GM19438 (cell line): ENCODE data around the gene NDUFAF3.

ENCODE experiments used
- ATAC-seq: cut with Tn5 transposase; IDR thresholded peaks from one replicate; pipeline ENCODE4 v1.9.1; 2021; ENCODE audit warnings: low read depth; ENCODE audit not compliant: unreplicated experiment

Gene NDUFAF3, protein sequence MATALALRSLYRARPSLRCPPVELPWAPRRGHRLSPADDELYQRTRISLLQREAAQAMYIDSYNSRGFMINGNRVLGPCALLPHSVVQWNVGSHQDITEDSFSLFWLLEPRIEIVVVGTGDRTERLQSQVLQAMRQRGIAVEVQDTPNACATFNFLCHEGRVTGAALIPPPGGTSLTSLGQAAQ

DNA sequence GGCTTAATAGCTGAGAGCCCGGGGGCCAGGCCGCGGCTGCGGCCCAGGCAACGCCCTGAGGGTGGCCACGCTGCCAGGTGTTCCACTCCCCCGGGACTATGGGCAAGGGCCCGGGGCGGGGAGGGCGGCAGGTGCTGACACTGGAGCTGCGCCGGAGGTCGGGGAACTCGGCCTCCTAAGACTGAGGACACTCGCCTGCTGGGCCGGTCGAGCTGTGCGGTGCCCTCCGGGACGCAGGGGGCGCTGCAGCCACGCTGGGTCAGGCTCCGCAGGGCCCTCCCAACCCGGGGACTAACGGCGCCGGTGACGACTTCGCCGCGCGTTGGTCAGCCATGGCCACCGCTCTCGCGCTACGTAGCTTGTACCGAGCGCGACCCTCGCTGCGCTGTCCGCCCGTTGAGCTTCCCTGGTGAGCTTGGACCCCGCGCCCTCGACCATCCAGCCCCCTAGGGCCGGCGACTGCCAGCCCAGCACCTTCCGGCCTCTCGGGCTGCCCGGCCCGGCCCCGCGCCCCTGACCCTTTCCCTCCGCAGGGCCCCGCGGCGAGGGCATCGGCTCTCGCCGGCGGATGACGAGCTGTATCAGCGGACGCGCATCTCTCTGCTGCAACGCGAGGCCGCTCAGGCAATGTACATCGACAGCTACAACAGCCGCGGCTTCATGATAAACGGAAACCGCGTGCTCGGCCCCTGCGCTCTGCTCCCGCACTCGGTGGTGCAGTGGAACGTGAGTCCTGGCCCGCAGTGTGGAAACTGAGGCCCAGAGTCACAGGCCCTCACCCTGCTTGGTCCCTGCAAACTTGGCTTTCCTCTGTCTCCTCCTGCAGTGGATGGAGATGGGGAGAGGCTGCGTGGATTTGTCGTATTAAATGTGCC, at the start of gene NDUFAF3:
NDUFAF3 (plus strand) TSS at position 309 of the 875 bp plus-strand sequence; CDS start at position 333, 24 bp downstream.
- peak; percentile 50 for ATAC-seq

DNA sequence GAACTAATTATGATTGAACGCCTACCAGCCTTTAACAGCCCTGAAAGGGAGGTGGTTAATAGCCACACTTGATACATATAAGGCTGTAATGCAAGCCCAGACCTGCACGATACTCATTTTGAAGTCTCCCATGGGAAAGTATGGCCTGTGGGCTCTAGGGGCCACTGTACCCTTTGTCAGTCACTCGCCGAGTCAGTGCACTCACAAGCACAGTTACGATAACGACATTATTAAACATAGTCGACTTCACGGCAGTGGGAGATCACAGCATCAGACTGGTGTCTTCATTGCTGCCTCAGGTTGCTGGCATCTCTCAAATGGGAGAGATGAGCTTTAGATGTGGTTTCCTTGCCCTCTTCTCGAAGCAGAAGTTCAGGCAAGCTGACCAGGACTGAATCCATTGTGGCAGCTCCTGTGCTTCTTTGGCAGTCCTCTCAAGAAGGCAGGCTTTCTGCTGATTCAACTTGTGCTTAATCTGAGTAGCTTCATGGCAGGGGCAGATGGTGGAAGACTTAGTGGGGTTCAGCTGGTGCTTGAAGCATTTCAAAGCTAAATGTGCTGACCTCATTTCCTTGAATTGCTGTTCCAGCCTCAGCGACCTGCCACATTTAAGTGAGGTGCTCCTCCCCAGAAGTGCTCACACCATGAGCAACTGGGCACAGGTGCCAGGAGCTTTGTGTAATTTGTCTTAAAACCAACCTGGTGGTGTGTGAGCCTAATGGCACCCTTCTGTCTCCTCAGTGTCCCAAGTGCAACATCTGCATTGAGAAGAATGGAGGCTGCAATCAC, 47.7 kb upstream of the NDUFAF3 start:
- no peak for ATAC-seq

DNA sequence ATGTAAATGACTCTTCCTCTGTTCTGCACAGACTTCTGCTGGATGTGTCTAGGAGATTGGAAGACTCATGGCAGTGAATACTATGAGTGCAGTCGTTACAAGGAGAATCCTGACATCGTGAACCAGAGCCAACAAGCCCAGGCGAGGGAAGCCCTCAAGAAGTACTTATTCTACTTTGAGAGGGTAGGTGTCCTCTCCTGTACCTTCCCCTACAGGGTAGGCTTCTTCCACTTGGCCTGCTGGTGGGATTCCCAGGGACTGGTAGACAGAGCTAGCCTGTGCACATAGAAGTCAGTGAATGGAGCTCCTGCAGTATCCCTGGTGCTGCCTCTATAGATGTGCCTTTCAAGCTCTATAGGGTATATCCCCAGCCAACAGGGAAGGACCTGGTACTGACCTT, 42.5 kb upstream of the NDUFAF3 start:
- ATAC-seq, result no peak

DNA sequence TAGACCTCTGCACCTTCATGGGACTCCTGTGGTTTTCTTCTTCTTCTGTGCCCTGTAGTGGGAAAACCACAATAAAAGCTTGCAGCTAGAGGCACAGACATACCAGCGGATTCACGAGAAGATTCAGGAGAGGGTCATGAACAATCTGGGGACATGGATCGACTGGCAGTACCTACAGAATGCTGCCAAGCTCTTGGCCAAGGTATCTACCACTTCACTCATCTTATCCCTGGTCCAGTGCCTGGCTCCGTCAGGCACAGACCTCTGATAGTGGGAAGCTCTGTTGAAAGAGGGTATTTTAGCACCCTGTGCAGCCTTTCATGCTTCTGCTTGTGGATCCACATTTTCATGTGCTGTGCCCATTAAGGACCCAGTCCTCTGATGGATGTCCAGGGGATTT, 41.6 kb upstream of the NDUFAF3 start:
- ATAC-seq, result no peak

DNA sequence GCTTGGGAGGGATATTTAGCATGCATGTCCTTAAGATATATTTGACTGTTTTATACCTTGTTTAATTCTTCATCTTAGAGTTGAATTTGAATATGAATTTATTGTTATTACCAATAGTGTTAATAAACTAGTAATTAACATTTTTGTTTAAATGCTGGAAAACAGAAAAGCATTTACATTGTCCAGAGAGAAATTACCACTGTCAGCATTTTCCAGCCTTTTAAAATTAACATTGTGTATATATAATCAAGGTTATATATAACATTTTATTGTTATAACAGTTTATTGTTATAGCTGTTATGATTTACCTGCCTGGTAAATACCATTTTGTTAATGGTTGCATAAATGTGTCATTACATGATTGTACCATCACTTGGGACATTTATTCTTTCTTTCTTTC, 39.9 kb upstream of the NDUFAF3 start:
- ATAC-seq, result no peak

DNA sequence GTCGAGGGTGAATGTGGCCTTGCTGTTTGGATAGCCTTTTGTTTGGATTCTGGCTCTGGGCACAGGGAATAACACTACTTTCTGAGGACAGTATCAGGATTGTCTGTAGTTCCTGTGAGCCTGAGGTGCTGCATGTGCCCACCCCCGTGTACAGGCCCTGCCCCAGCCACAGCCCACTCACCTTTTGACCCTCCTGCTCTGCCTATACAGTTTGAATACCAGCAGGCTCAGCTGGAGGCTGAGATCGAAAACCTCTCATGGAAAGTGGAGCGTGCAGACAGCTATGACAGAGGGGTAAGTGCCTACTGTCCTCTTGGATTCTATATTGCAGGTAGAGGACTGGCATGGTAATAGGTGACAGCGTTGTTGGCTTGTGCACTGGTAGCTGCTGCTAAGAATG, 39.2 kb upstream of the NDUFAF3 start:
- ATAC-seq, result no peak

GRCh38 chr3:48983096-48983495, 38.8 kb upstream of the NDUFAF3 start:
- no peak for ATAC-seq

- no peak for ATAC-seq
Measured at GRCh38 chr3:48984663-48985062, 37.3 kb upstream of the NDUFAF3 start.

DNA sequence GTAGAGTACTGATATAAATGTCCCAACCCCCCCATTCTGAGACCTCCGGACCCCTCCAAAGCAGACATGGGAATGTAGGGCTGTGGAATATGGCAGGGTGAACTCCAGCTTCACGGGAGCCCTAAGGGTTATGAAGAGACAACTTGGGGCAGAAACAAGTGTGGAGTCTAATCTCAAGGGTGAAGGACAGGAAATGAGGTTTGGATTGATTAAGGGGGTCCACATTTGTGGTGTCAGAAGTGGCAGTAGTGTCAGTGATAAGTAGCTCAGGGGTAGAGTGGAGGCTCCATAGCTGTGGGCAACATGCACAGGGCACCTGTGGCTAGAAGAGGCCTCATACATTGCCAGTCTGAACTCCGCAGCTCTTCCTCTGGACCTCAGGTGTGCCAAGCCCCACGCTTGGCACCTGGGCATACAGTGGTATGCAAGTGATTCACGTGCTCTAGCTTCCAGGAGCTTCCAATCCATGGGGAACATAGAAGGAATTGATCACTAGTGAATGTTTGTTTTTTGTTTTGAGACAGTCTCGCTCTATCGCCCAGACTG, 36.0 kb upstream of the NDUFAF3 start:
- ATAC-seq, result no peak

DNA sequence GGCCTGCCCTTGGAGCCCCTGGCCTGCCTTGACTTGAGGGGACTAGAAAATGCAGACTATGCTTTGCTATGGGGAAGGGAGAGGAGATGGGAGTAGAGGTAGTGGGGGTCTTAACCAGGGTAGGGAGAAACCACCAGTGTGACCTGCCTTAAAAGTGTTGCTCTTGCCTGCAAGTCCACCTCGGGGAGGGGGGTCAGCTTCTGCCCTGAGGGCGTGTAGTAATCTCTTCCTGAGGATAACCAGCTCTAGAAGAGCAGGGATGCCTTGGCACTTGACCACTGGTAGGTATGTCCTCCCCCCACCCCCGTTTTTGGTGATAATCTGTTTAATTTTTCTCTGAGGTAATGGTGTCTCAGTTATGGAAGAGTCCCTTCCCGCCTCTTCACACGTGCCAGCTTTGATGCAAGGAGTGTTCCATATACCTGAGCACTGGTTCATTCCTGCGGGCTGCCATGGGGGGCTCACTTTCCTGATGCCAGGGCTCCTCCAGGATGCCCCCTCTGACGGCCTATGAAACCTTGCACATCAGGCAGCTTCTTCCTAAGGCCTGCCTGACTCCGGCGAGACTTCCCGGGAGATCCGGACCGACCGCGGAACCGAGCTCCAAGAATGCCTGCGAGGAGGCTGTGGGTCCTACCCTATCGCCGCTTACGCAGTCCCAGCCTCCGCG, 32.7 kb upstream of the NDUFAF3 start:
- ATAC-seq, result no peak

DNA sequence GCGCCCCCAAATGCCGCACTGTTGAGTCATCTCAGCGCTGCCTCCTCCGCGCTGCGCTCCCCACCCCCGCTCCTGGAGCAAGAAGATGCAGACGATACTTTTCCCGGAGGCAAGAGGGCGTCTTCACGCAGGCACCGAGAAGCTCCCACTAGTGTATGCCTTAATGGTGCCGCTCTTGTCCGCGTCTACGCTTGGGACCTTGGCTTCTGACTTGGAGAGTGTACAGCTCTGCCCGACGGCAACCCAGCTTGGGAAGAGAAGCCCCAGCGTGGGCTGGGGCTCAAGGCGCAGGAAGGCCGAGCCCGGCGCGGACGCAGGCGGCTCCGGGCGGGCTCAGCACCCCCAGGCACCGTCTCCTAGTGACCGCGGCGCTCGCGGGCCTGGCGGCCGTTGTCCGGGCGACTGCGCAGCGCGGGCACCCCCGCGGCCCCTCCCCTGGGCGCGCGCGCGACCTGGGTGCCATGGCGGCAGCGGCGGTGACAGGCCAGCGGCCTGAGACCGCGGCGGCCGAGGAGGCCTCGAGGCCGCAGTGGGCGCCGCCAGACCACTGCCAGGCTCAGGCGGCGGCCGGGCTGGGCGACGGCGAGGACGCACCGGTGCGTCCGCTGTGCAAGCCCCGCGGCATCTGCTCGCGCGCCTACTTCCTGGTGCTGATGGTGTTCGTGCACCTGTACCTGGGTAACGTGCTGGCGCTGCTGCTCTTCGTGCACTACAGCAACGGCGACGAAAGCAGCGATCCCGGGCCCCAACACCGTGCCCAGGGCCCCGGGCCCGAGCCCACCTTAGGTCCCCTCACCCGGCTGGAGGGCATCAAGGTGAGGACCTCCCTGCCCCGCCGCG, 31.9 kb upstream of the NDUFAF3 start, which contains the start of gene P4HTM:
P4HTM (plus strand) TSS at position 446 of the 840 bp plus-strand sequence; CDS start at position 462, 16 bp downstream.
- ATAC-seq, result peak; percentile 58

- peak; percentile 11 for ATAC-seq
Measured at GRCh38 chr3:48990636-48991469, 31.1 kb upstream of the NDUFAF3 start.

DNA sequence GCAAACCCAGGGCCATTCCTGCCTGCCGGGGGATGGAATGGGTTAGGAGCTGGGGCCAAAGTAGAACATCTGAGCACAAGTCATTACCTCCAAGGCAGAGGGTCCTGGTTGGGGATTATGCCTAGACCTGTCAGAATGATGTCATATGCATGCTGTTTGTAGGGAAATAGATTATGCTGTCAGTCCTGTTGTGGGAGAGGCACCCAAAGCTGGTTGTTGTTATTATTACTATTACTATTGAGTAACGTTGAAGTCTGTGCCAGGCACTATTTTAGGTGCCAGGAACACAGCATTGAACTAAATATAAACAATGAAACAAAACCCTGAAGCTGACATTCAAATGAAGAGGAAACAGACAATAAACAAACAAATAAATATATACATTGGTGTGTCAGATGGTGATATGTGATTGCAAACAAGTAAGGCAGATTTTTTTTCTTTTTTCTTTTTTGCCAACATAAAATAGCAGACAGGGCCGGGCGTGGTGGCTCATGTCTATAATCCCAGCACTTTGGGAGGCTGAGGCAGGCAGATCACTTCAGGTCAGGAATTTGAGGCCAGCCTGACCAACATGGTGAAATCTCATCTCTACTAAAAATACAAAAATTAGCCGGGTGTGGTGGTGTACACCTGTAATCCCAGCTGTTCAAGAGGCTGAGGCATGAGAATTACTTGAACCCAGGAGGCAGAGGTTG, 29.9 kb upstream of the NDUFAF3 start:
- no peak for ATAC-seq

DNA sequence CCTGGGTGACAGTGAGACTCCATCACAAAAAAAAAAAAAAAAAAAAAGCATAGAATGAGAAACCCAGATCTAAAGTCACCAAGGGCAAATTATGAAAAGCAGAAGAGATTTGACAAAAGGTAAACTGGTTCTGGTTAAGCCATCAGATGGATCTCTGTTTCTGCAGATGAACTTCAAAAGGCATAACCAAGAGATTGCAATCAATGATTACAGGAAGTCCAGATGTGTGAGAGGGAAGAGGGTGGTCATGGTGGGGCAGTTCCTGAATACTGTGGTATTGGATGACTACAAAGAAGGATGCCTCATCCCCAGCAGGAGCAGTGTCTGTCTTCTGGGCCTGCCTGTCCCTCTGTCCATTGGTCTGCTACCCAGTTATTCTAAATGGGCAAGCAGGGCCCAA, 28.1 kb upstream of the NDUFAF3 start:
- ATAC-seq, result no peak

DNA sequence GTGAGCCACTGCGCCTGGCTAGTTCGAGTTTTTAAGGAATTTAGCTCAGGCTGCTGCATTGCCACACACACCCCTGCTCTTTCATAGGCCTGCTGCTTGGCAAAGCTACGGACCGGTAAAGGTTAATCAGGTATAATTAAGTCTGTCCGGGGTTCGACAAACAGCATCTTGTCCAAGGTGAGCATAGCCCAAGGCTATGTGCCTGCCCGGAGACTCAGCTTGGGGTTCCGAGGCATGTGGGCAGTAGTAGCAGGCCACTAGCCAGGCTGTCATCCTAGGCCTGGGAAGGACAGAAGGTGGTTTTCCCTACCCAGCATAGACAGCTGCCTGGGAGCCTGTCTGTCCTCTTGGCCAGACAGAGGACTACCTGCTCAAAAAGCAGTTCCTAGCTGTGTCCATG, 25.3 kb upstream of the NDUFAF3 start:
- no peak for ATAC-seq

- no peak for ATAC-seq
Measured at GRCh38 chr3:48997102-48997635, 24.8 kb upstream of the NDUFAF3 start.

DNA sequence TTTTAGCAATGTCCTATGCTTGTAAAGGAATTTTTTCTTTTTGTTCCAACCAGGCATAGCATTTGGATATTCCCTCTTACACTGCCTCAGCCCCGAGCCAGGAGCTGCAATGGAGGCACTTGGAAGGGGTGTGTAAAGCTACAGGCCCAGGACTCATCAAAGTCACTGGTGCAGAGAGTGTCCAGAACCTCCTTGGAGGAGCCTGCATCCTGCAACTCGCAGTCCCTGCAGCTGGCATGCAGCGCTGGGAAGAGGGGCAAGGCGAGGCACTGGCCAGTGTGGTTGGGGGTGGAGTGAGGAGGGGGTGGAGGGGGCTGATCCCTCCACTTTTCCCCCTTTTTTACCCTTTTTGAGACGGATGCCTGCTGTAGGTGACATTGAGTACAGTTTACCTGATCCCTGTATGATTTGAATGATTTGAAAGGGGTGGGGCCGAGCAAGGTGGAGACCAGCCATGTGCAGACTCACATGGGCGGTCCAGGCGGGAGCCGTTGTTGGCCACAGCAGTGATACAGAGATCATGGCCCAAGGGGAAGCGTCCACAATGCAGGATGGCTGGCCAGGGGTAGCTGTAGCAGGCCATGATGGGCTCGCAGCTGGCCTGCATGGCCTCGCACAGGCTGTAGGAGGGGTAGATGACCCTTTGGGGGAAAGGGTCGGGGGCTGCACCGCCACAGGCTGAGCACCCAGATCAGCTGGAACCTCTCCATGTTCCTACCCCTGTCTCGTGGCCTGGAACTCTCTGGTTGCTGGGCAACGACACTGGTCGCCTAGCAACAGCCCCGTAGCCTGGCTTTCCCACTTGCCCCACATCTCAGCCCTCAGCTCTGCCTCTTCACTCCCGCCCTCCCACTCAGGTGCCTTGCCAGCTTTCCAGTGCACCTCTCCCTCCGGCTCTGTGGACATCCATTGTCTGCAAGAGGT, 23.9 kb upstream of the NDUFAF3 start:
- ATAC-seq, result no peak
